Stimulated activated naive B cell treated with anti-CD40 and anti-IgM and Interleukin-4, amounts not matched to agents 10 μg/mL and 1 μg/mL and 100 μg/mL, for 72 hours (primary cell): ENCODE data around the gene SLC4A9.
A peak's percentile ranks its signal among the peaks of the same experiment; 100 is the strongest.
"Not testable (repeated sequence)": the region's sequence is repeated elsewhere in the genome, so short reads cannot be mapped to it uniquely, and the experiment has no call there.

Source experiments
- ATAC-seq, 2 donors: fragments of 150-1000 bp; cut with Tn5 transposase; replicated peaks; 2 replicates each; pipeline ENCODE4 v1.10.0; 2021; ENCODE audit warnings: moderate library complexity in 1 of 2
- DNase-seq: peaks from one replicate; pipeline ENCODE4 v3.0.0; 2021
- H3K27ac Mint-ChIP-seq: one replicate; pipeline ENCODE4 v1.8.0; 2022; ENCODE audit warnings: mild to moderate bottlenecking, mixed read lengths
- H3K27me3 Mint-ChIP-seq, 2 donors: one replicate each; pipeline ENCODE4 v1.8.0; 2022; ENCODE audit warnings: mixed read lengths in 2 of 2
- H3K36me3 Mint-ChIP-seq, 2 donors: one replicate each; pipeline ENCODE4 v1.8.0; 2022; ENCODE audit warnings: mixed read lengths in 2 of 2, mild to moderate bottlenecking in 1 of 2
- H3K4me1 Mint-ChIP-seq, 2 donors: one replicate each; pipeline ENCODE4 v1.8.0; 2022; ENCODE audit warnings: mixed read lengths in 2 of 2, mild to moderate bottlenecking in 1 of 2
- H3K4me3 Mint-ChIP-seq, 2 donors: one replicate each; pipeline ENCODE4 v1.8.0; 2022; ENCODE audit warnings: mild to moderate bottlenecking in 2 of 2, mixed read lengths in 2 of 2, moderate library complexity in 1 of 2
- H3K9me3 Mint-ChIP-seq, 2 donors: one replicate each; pipeline ENCODE4 v1.8.0; 2022; ENCODE audit warnings: mixed read lengths in 2 of 2, mild to moderate bottlenecking in 1 of 2

SLC4A9 gene

GRCh38 chr5:140343849-140344248, 16.1 kb upstream of the SLC4A9 start:
- H3K4me3 Mint-ChIP-seq, H3K27me3 Mint-ChIP-seq, H3K9me3 Mint-ChIP-seq, H3K36me3 Mint-ChIP-seq, DNase-seq, ATAC-seq, H3K27ac Mint-ChIP-seq: not testable (repeated sequence)
- peaks cover 50 to 82% of the 10 kb centered on the region in 2 donors for H3K4me1 Mint-ChIP-seq

- Mint-ChIP-seq H3K4me1 (peaks cover 51 to 82% of the 10 kb centered on the region in 2 donors), H3K4me3 (peak overlapping the region; percentile 51 to 78), H3K27ac (no peak overlapping the region), H3K9me3 (peaks cover 3% of the 10 kb centered on the region in 2 donors), H3K36me3 (peaks cover 5 to 9% of the 10 kb centered on the region in 2 donors), H3K27me3 (peaks cover 0 to 8% of the 10 kb centered on the region in 2 donors)
- ATAC-seq = no peak
- no peak for DNase-seq
Observed at GRCh38 chr5:140344683-140345423, 15.1 kb upstream of the SLC4A9 start.

- peak overlapping the region; percentile 37 for H3K27ac Mint-ChIP-seq
- peak overlapping the region; percentile 82 to 87 for H3K4me3 Mint-ChIP-seq
- peaks cover 5 to 6% of the 10 kb centered on the region in 2 donors for H3K36me3 Mint-ChIP-seq
- peaks cover 0 to 8% of the 10 kb centered on the region in 2 donors for H3K27me3 Mint-ChIP-seq
- peaks cover 3% of the 10 kb centered on the region in 2 donors for H3K9me3 Mint-ChIP-seq
- ATAC-seq (no peak), DNase-seq (no peak)
- peaks cover 47 to 76% of the 10 kb centered on the region in 2 donors for H3K4me1 Mint-ChIP-seq
Observed at GRCh38 chr5:140345919-140346347, 14.1 kb upstream of the SLC4A9 start.

GRCh38 chr5:140346348-140347221, 13.4 kb upstream of the SLC4A9 start, which contains the start of gene HBEGF:
Gene HBEGF, minus strand, starts transcription at chr5:140346603. Its CDS starts 275 bp downstream, at chr5:140346328.
- H3K36me3 Mint-ChIP-seq = peaks cover 5 to 6% of the 10 kb centered on the region in 2 donors
- H3K9me3 Mint-ChIP-seq = peaks cover 3% of the 10 kb centered on the region in 2 donors
- peak; percentile 49 for DNase-seq
- H3K4me1 Mint-ChIP-seq = peaks cover 47 to 70% of the 10 kb centered on the region in 2 donors
- peak; percentile 76 to 80 for ATAC-seq
- H3K4me3 Mint-ChIP-seq = peak within 1 kb of the TSS; percentile 82 to 87
- H3K27me3 Mint-ChIP-seq = peaks cover 0 to 8% of the 10 kb centered on the region in 2 donors
- peak within 1 kb of the TSS; percentile 37 for H3K27ac Mint-ChIP-seq

GRCh38 chr5:140347360-140347759, 12.6 kb upstream of the SLC4A9 start:
- no peak overlapping the region for H3K27ac Mint-ChIP-seq
- H3K36me3 Mint-ChIP-seq = peaks cover 0 to 3% of the 10 kb centered on the region in 2 donors
- H3K27me3 Mint-ChIP-seq = peaks cover 0 to 8% of the 10 kb centered on the region in 2 donors
- no peaks in the 10 kb centered on the region for H3K9me3 Mint-ChIP-seq
- ATAC-seq (no peak), DNase-seq (no peak)
- H3K4me3 Mint-ChIP-seq = peak overlapping the region; percentile 57 to 87
- H3K4me1 Mint-ChIP-seq = peaks cover 41 to 62% of the 10 kb centered on the region in 2 donors

GRCh38 chr5:140348104-140348503, 11.9 kb upstream of the SLC4A9 start:
- DNase-seq (no peak), ATAC-seq (no peak)
- Mint-ChIP-seq H3K9me3 (no peaks in the 10 kb centered on the region), H3K36me3 (peaks cover 0 to 3% of the 10 kb centered on the region in 2 donors), H3K4me1 (peaks cover 34 to 55% of the 10 kb centered on the region in 2 donors), H3K27me3 (peaks cover 0 to 8% of the 10 kb centered on the region in 2 donors), H3K4me3 (peak overlapping the region in 1 of 2 donors; percentile 28), H3K27ac (no peak overlapping the region)

GRCh38 chr5:140349244-140349643, 10.8 kb upstream of the SLC4A9 start:
- H3K4me1 Mint-ChIP-seq = peaks cover 26 to 43% of the 10 kb centered on the region in 2 donors
- ATAC-seq (no peak), DNase-seq (no peak)
- no peaks in the 10 kb centered on the region for H3K9me3 Mint-ChIP-seq
- H3K36me3 Mint-ChIP-seq = peaks cover 0 to 3% of the 10 kb centered on the region in 2 donors
- no peak overlapping the region for H3K27ac Mint-ChIP-seq
- no peak overlapping the region for H3K4me3 Mint-ChIP-seq
- H3K27me3 Mint-ChIP-seq = peaks cover 0 to 8% of the 10 kb centered on the region in 2 donors

- DNase-seq (peak; percentile 43), ATAC-seq (peak; percentile 81 to 87)
- Mint-ChIP-seq H3K36me3 (peaks cover 0 to 3% of the 10 kb centered on the region in 2 donors), H3K27ac (no peak overlapping the region), H3K9me3 (no peaks in the 10 kb centered on the region), H3K27me3 (peaks cover 0 to 8% of the 10 kb centered on the region in 2 donors), H3K4me3 (no peak overlapping the region), H3K4me1 (peaks cover 12 to 21% of the 10 kb centered on the region in 2 donors)
Observed at GRCh38 chr5:140351609-140352334, 8.2 kb upstream of the SLC4A9 start.

GRCh38 chr5:140355546-140355945, 4.4 kb upstream of the SLC4A9 start:
- Mint-ChIP-seq H3K27me3 (peaks cover 9 to 12% of the 10 kb centered on the region in 2 donors), H3K4me1 (peaks cover 11 to 12% of the 10 kb centered on the region in 2 donors), H3K27ac (no peak overlapping the region), H3K36me3 (no peaks in the 10 kb centered on the region), H3K9me3 (no peaks in the 10 kb centered on the region), H3K4me3 (no peak overlapping the region)
- ATAC-seq = no peak
- DNase-seq = no peak

- Mint-ChIP-seq H3K4me1 (peaks cover 11 to 12% of the 10 kb centered on the region in 2 donors), H3K9me3 (no peaks in the 10 kb centered on the region), H3K27ac (no peak overlapping the region), H3K27me3 (peaks cover 9 to 12% of the 10 kb centered on the region in 2 donors), H3K36me3 (no peaks in the 10 kb centered on the region), H3K4me3 (peak overlapping the region; percentile 41 to 72)
- ATAC-seq = peak; percentile 43 to 63
- no peak for DNase-seq
Observed at GRCh38 chr5:140356853-140357725, 2.9 kb upstream of the SLC4A9 start.

- DNase-seq (peak; percentile 61), ATAC-seq (peak; percentile 96 to 97)
- Mint-ChIP-seq H3K9me3 (no peaks in the 10 kb centered on the region), H3K36me3 (no peaks in the 10 kb centered on the region), H3K27me3 (peaks cover 9 to 12% of the 10 kb centered on the region in 2 donors), H3K4me3 (peak overlapping the region; percentile 41 to 72), H3K4me1 (peaks cover 11 to 12% of the 10 kb centered on the region in 2 donors), H3K27ac (peak overlapping the region; percentile 72)
Observed at GRCh38 chr5:140357726-140358093, 2.3 kb upstream of the SLC4A9 start.

- H3K9me3 Mint-ChIP-seq = no peaks in the 10 kb centered on the region
- H3K27ac Mint-ChIP-seq = no peak overlapping the region
- ATAC-seq = no peak
- peaks cover 16 to 20% of the 10 kb centered on the region in 2 donors for H3K4me1 Mint-ChIP-seq
- no peaks in the 10 kb centered on the region for H3K36me3 Mint-ChIP-seq
- no peak overlapping the region for H3K4me3 Mint-ChIP-seq
- H3K27me3 Mint-ChIP-seq = peaks cover 9 to 12% of the 10 kb centered on the region in 2 donors
- no peak for DNase-seq
Observed at GRCh38 chr5:140358738-140359310, 1.2 kb upstream of the SLC4A9 start.
